Mammary epithelial cell (primary cell): ENCODE results near the gene CDKAL1.

Experiments
- CTCF ChIP-seq, 2 donors: IDR thresholded peaks in 1 of 2; conservative IDR thresholded peaks in 1 of 2; 2 replicates each; pipeline ENCODE4 v1.5.1; 2011 to 2012; ENCODE audit warnings: inconsistent platforms in 2 of 2, low read length in 2 of 2, mild to moderate bottlenecking in 2 of 2, control low read depth in 1 of 2, low read depth in 1 of 2; ENCODE audit not compliant: insufficient read depth in 1 of 2; ENCODE audit errors: extremely low read depth in 1 of 2
- EZH2 ChIP-seq: IDR thresholded peaks from 2 replicates; pipeline ENCODE4 v1.6.1; 2012; ENCODE audit warnings: low read length, inconsistent platforms, borderline replicate concordance

GRCh38 chr6:21087188-21087587, 552.9 kb downstream of the CDKAL1 start:
- TF ChIP-seq CTCF (conservative IDR thresholded peaks at IDR 0.05 in 1 of 2, IDR thresholded peaks at IDR 0.05 in 1 of 2; ENCODE audit: extremely low read depth in 1 of 2, insufficient read depth in 1 of 2, low read depth in 1 of 2, low read length in 2 of 2) (no peak), EZH2 (no peak)
